K562 (cell line): Measurements from ENCODE around the gene ZBTB47. TPM values are rescaled to one million over a fixed set of nuclear protein-coding genes. Genes with fewer than 3 reads are reported as not detected.

Experiments used
- BRD9 ChIP-seq: fragments of 450-650 bp; IDR thresholded peaks from 2 replicates; pipeline ENCODE4 v1.6.1; 2018; ENCODE audit warnings: low read depth; ENCODE audit not compliant: partially characterized antibody
- EHMT2 ChIP-seq: fragments of 450-650 bp; IDR thresholded peaks from 2 replicates; pipeline ENCODE4 v1.6.1; 2018; ENCODE audit warnings: antibody characterized with exemption
- FOXJ3 ChIP-seq: sonication (generic); formaldehyde crosslinking; IDR thresholded peaks from 2 replicates; pipeline ENCODE4 v1.4.0; 2020; ENCODE audit warnings: mild to moderate bottlenecking, missing genetic modification reagents
- HDAC8 ChIP-seq: fragments of 450-650 bp; IDR thresholded peaks from 2 replicates; pipeline ENCODE4 v1.6.1; 2016; ENCODE audit warnings: mild to moderate bottlenecking, missing genetic modification characterization, moderate library complexity, missing compliant biosample characterization
- ILF3 ChIP-seq: fragments of 450-650 bp; IDR thresholded peaks from 2 replicates; pipeline ENCODE4 v1.6.1; 2018; ENCODE audit warnings: antibody characterized with exemption, mild to moderate bottlenecking, moderate library complexity, borderline replicate concordance
- JUN ChIP-seq, 2 experiments: sonication (generic) in 1 of 2; formaldehyde crosslinking in 1 of 2; IDR thresholded peaks; 2 replicates each; pipeline versions ENCODE4 v1.6.1 to v1.8.0; 2012 to 2022; ENCODE audit warnings: borderline replicate concordance in 2 of 2, mild to moderate bottlenecking in 2 of 2, improper control_type of control experiment in 1 of 2, low read depth in 1 of 2, low read length in 1 of 2, missing genetic modification reagents in 1 of 2
- JUND ChIP-seq, 2 experiments: IDR thresholded peaks; 2 replicates in 1 of 2; 3 replicates in 1 of 2; pipeline ENCODE4 v1.6.1; 2011; ENCODE audit warnings: borderline replicate concordance in 2 of 2, low read depth in 2 of 2, low read length in 2 of 2, improper control_type of control experiment in 1 of 2, missing biosample characterization in 1 of 2, missing genetic modification characterization in 1 of 2, missing genetic modification reagents in 1 of 2
- KLF1 ChIP-seq: fragments of 450-650 bp; IDR thresholded peaks from 2 replicates; pipeline ENCODE4 v1.6.1; 2016; ENCODE audit warnings: missing genetic modification characterization, missing compliant biosample characterization
- NUFIP1 ChIP-seq: fragments of 450-650 bp; IDR thresholded peaks from 2 replicates; pipeline ENCODE4 v1.6.1; 2018; ENCODE audit not compliant: partially characterized antibody
- SRSF9 ChIP-seq: fragments of 200-400 bp; formaldehyde crosslinking; IDR thresholded peaks from 2 replicates; pipeline ENCODE4 v1.6.1; 2017; ENCODE audit warnings: low read depth, low read length, borderline replicate concordance
- SUPT5H ChIP-seq: fragments of 450-650 bp; IDR thresholded peaks from 2 replicates; pipeline ENCODE4 v1.6.1; 2016
- TBL1XR1 ChIP-seq, 2 experiments: IDR thresholded peaks; 2 replicates each; pipeline ENCODE4 v1.6.1; 2012; ENCODE audit warnings: improper control_type of control experiment in 2 of 2, low read length in 2 of 2, mild to moderate bottlenecking in 1 of 2
- XRCC5 ChIP-seq: fragments of 200-400 bp; formaldehyde crosslinking; IDR thresholded peaks from 2 replicates; pipeline ENCODE4 v1.6.1; 2017; ENCODE audit warnings: low read depth, mild to moderate bottlenecking, low read length
- ZC3H11A ChIP-seq: IDR thresholded peaks from 2 replicates; pipeline ENCODE4 v1.6.1; 2012; ENCODE audit warnings: low read depth, low read length, improper control_type of control experiment
- ZFPM2 ChIP-seq: fragments of 250-450 bp; sonication (Bioruptor Pico); IDR thresholded peaks from 2 replicates; pipeline ENCODE4 v1.5.1; 2022; ENCODE audit warnings: mild to moderate bottlenecking
- ZNF224 ChIP-seq: sonication (generic); formaldehyde crosslinking; IDR thresholded peaks from 2 replicates; pipeline ENCODE4 v1.8.0; 2022; ENCODE audit warnings: mild to moderate bottlenecking, missing genetic modification reagents
- ZNF384 ChIP-seq: IDR thresholded peaks from 2 replicates; pipeline ENCODE4 v1.6.1; 2012; ENCODE audit warnings: low read depth, low read length, improper control_type of control experiment
- ZNF584 ChIP-seq: fragments of 200-800 bp; sonication (Bioruptor generic); IDR thresholded peaks from 2 replicates; pipeline ENCODE4 v1.6.1; 2016; ENCODE audit warnings: low read depth, mild to moderate bottlenecking, missing genetic modification characterization, missing compliant biosample characterization
- ZNF778 ChIP-seq: fragments of 450-650 bp; formaldehyde crosslinking; IDR thresholded peaks from 2 replicates; pipeline ENCODE4 v1.4.0; 2020; ENCODE audit warnings: mild to moderate bottlenecking, moderate library complexity
- polyA plus RNA-seq, 8 experiments: library from polyadenylated mRNA; depleted of rRNA in 4 of 8; stranded (reverse) in 5 of 8; unstranded in 3 of 8; fragments of >200 nt; fragmentation: Nextera tagmentation in 2 of 8; fragmentation: Illumina TruSeq in 1 of 8; extraction: Ambion mirVana in 2 of 8; extraction: Trizol in 1 of 8; gene quantifications; 2 replicates each; pipeline versions ENCODE4 v1.2.1 to v1.2.3, GENCODE V29; 2011 to 2014; ENCODE audit warnings: inconsistent platforms in 1 of 8, missing spikeins in 1 of 8
- total RNA-seq, 7 experiments: library from RNA; depleted of rRNA in 6 of 7; stranded (reverse); fragments of >200 nt in 6 of 7; fragmentation: Illumina TruSeq in 2 of 7; extraction: Trizol in 2 of 7; gene quantifications; 2 replicates each; pipeline versions ENCODE4 v1.2.1 to v1.2.3, GENCODE V29; 2011 to 2021; ENCODE audit warnings: low replicate concordance in 1 of 7
- TF ChIP-seq, protein P1 (sequence below): IDR thresholded peaks from 2 replicates; pipeline ENCODE4 v1.6.1; 2012; ENCODE audit warnings: low read depth, low read length, improper control_type of control experiment, borderline replicate concordance
- TF ChIP-seq, protein P2 (sequence below): sonication (generic); formaldehyde crosslinking; IDR thresholded peaks from 2 replicates; pipeline ENCODE4 v1.9.0; 2022; ENCODE audit warnings: mild to moderate bottlenecking, missing genetic modification reagents
- TF ChIP-seq, protein P3 (sequence below), 3 experiments: IDR thresholded peaks in 2 of 3; conservative IDR thresholded peaks in 1 of 3; 2 replicates each; pipeline ENCODE4 v1.5.1; 2011 to 2012; ENCODE audit warnings: low read length in 3 of 3, mild to moderate bottlenecking in 3 of 3, control low read depth in 2 of 3, improper control_type of control experiment in 1 of 3, inconsistent platforms in 1 of 3, low read depth in 1 of 3, mixed read lengths in 1 of 3, moderate library complexity in 1 of 3; ENCODE audit not compliant: insufficient read depth in 2 of 3
- TF ChIP-seq, protein P4 (sequence below): fragments of 250-450 bp; sonication (Bioruptor Pico); IDR thresholded peaks from 2 replicates; pipeline ENCODE4 v1.4.0; 2020; ENCODE audit warnings: mild to moderate bottlenecking

ZBTB47 gene
- total and polyA plus RNA-seq, 9 of the 15 experiments (the other 6 are each of a cell fraction or from before 2014, with no cell fraction given) = 0.11 to 4.6 (median 1.7) TPM; not detected in 1

DNA sequence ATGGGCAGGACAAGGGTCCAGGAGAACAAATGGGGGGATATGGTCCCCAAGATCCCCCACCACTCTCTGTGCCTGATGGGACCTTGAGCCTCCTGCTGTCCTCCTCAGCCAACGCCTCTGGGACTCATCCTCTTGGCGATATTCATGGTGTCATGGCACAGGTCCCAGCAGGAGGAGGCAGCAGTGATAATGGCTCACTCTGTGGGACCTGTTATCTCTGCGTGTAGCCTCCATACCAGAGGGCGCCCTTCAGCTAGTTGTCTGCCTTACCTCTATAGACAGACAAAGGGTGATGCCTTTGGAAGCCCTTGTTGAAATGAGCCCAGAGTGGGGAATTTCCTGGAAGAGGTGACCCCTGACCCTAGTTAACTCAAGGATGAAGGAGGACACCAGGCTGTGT lies 7.4 kb downstream of the ZBTB47 start (continued):
- TF ChIP-seq JUND (IDR thresholded peaks at IDR 0.05; ENCODE audit: borderline replicate concordance, low read depth, low read length) = peak; percentile 49; the same call in 1 of the 2 replicates
- TF ChIP-seq JUND (tag; IDR thresholded peaks at IDR 0.05; ENCODE audit: borderline replicate concordance, low read depth, low read length) = no peak; the same call in 2 of the 3 replicates
- no peak for TF ChIP-seq ZNF778 (CRISPR knock-in tag)
- TF ChIP-seq ZNF584 (CRISPR knock-in tag) = no peak
- TF ChIP-seq SRSF9 = no peak
- no peak for TF ChIP-seq ZNF224 (CRISPR knock-in tag)
- no peak for TF ChIP-seq NUFIP1
- no peak for TF ChIP-seq ZNF384
- no peak for TF ChIP-seq JUN (IDR thresholded peaks at IDR 0.05; ENCODE audit: borderline replicate concordance, low read depth, low read length)
- no peak for TF ChIP-seq JUN (CRISPR knock-in tag; IDR thresholded peaks at IDR 0.05; ENCODE audit: borderline replicate concordance)
- no peak for TF ChIP-seq HDAC8
- no peak for TF ChIP-seq ZFPM2 (CRISPR knock-in tag)
- no peak for TF ChIP-seq KLF1 (tag)
- TF ChIP-seq EHMT2 = 0 out of 2 replicates have a peak, but pooled peaks have one; percentile 33
- no peak for TF ChIP-seq ILF3
- TF ChIP-seq XRCC5 = peak; percentile 35; the same call in 1 of the 2 replicates
- no peak for TF ChIP-seq SUPT5H
- TF ChIP-seq, protein P1, sequence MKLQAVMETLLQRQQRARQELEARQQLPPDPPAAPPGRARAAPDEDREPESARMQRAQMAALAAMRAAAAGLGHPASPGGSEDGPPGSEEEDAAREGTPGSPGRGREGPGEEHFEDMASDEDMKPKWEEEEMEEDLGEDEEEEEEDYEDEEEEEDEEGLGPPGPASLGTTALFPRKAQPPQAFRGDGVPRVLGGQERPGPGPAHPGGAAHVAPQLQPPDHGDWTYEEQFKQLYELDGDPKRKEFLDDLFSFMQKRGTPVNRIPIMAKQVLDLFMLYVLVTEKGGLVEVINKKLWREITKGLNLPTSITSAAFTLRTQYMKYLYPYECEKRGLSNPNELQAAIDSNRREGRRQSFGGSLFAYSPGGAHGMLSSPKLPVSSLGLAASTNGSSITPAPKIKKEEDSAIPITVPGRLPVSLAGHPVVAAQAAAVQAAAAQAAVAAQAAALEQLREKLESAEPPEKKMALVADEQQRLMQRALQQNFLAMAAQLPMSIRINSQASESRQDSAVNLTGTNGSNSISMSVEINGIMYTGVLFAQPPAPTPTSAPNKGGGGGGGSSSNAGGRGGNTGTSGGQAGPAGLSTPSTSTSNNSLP = no peak
- TF ChIP-seq, protein P2, sequence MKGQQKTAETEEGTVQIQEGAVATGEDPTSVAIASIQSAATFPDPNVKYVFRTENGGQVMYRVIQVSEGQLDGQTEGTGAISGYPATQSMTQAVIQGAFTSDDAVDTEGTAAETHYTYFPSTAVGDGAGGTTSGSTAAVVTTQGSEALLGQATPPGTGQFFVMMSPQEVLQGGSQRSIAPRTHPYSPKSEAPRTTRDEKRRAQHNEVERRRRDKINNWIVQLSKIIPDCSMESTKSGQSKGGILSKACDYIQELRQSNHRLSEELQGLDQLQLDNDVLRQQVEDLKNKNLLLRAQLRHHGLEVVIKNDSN (CRISPR knock-in tag) = no peak
- no peak for TF ChIP-seq FOXJ3 (CRISPR knock-in tag)
- TF ChIP-seq, protein P3, sequence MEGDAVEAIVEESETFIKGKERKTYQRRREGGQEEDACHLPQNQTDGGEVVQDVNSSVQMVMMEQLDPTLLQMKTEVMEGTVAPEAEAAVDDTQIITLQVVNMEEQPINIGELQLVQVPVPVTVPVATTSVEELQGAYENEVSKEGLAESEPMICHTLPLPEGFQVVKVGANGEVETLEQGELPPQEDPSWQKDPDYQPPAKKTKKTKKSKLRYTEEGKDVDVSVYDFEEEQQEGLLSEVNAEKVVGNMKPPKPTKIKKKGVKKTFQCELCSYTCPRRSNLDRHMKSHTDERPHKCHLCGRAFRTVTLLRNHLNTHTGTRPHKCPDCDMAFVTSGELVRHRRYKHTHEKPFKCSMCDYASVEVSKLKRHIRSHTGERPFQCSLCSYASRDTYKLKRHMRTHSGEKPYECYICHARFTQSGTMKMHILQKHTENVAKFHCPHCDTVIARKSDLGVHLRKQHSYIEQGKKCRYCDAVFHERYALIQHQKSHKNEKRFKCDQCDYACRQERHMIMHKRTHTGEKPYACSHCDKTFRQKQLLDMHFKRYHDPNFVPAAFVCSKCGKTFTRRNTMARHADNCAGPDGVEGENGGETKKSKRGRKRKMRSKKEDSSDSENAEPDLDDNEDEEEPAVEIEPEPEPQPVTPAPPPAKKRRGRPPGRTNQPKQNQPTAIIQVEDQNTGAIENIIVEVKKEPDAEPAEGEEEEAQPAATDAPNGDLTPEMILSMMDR (IDR thresholded peaks at IDR 0.05 in 2 of 3, conservative IDR thresholded peaks at IDR 0.05 in 1 of 3; ENCODE audit: insufficient read depth in 2 of 3, low read depth in 1 of 3, low read length in 3 of 3) = peak; percentile 78 to 97 (median 97)
- TF ChIP-seq, protein P4, sequence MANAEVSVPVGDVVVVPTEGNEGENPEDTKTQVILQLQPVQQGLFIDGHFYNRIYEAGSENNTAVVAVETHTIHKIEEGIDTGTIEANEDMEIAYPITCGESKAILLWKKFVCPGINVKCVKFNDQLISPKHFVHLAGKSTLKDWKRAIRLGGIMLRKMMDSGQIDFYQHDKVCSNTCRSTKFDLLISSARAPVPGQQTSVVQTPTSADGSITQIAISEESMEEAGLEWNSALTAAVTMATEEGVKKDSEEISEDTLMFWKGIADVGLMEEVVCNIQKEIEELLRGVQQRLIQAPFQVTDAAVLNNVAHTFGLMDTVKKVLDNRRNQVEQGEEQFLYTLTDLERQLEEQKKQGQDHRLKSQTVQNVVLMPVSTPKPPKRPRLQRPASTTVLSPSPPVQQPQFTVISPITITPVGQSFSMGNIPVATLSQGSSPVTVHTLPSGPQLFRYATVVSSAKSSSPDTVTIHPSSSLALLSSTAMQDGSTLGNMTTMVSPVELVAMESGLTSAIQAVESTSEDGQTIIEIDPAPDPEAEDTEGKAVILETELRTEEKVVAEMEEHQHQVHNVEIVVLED = no peak
- TF ChIP-seq TBL1XR1 (IDR thresholded peaks at IDR 0.05; ENCODE audit: low read length in 2 of 2) = peak in 1 of 2 experiments; percentile 35; a peak in 1 of 4 replicates
- TF ChIP-seq BRD9 = no peak
- TF ChIP-seq ZC3H11A = no peak
